ENCODE results near the gene PAPPA2.

DNA sequence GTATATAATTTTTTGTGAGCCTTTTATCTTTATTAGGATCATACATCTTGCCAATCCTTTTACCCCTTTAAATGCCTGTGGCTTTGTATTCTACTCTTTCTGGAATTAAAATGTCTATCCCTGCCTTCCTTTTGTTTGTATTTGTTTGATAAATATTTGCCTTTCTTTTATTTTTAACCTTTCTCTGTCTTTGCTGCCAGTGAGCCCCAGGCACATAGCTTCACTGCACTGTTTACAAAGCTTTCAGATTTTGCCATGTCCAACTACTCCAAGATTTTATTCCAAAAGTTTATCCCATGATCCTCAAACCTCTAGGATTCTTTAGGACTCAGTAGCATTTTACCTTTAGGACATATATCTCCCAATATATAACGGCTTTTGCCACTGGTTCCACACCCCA is 281.2 kb downstream of the PAPPA2 start:
- TF ChIP-seq, protein P1, sequence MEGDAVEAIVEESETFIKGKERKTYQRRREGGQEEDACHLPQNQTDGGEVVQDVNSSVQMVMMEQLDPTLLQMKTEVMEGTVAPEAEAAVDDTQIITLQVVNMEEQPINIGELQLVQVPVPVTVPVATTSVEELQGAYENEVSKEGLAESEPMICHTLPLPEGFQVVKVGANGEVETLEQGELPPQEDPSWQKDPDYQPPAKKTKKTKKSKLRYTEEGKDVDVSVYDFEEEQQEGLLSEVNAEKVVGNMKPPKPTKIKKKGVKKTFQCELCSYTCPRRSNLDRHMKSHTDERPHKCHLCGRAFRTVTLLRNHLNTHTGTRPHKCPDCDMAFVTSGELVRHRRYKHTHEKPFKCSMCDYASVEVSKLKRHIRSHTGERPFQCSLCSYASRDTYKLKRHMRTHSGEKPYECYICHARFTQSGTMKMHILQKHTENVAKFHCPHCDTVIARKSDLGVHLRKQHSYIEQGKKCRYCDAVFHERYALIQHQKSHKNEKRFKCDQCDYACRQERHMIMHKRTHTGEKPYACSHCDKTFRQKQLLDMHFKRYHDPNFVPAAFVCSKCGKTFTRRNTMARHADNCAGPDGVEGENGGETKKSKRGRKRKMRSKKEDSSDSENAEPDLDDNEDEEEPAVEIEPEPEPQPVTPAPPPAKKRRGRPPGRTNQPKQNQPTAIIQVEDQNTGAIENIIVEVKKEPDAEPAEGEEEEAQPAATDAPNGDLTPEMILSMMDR (IDR thresholded peaks at IDR 0.05) = no peak
- TF ChIP-seq POLR2A (IDR thresholded peaks at IDR 0.05) = no peak

Measured in lower leg skin (tissue), 3 donors.